Activated CD4-positive, CD25-positive, alpha-beta regulatory T cell treated with anti-CD3 and anti-CD28 coated beads, Interleukin-2, amount 50 U/mL, for 24 hours (primary cell): ENCODE data around the gene CACNA1B.
"Not testable (repeated sequence)": the region's sequence is repeated elsewhere in the genome, so short reads cannot be mapped to it uniquely, and the experiment has no call there.

Experiments used
- ATAC-seq, 2 donors: fragments of 150-1000 bp; cut with Tn5 transposase; one replicate each; pipeline ENCODE4 v1.10.0; 2021; ENCODE audit warnings: mild to moderate bottlenecking in 1 of 2, moderate library complexity in 1 of 2

The CACNA1B gene

DNA sequence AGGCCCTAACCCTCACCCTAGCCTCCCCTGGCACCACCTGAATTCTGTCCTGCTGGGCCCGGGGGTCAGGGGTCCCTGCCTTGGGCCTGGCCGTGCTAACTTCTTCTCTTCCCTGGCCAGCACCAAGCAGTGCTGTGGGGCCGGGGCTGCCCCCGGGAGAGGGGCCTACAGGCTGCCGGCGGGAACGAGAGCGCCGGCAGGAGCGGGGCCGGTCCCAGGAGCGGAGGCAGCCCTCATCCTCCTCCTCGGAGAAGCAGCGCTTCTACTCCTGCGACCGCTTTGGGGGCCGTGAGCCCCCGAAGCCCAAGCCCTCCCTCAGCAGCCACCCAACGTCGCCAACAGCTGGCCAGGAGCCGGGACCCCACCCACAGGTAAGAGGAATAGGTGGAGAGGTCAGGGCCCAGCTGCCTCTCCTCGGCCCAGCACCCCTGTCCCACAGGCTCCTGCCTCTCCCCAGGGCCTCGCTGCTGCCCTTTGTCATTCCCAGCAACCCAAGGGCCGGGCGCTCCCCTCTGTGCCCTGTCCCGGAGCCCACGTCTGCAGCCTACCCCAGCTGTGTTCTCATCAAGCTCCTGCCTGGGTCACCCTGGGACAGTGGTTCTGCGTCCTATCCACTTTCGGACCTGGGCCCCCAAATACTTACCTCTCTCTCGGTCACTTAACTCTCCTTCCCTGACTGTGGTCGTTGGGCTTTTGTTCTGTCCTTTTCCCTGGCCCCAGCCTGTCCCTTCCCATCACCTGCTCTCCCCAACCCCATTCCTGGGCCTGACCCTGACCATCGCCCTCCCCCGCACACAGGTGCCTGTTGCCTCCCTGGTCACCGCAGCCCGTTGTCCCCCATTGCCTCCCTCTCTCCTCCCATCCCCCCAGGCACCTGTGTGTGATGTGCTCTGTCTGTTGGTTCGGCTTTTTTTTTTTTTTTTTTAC is 243.2 kb downstream of the CACNA1B start:
- no peak for ATAC-seq

DNA sequence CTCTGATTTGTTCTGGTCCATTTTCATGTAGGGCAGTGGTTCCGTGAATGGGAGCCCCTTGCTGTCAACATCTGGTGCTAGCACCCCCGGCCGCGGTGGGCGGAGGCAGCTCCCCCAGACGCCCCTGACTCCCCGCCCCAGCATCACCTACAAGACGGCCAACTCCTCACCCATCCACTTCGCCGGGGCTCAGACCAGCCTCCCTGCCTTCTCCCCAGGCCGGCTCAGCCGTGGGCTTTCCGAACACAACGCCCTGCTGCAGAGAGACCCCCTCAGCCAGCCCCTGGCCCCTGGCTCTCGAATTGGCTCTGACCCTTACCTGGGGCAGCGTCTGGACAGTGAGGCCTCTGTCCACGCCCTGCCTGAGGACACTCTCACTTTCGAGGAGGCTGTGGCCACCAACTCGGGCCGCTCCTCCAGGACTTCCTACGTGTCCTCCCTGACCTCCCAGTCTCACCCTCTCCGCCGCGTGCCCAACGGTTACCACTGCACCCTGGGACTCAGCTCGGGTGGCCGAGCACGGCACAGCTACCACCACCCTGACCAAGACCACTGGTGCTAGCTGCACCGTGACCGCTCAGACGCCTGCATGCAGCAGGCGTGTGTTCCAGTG is 244.0 kb downstream of the CACNA1B start:
- no peak for ATAC-seq

DNA sequence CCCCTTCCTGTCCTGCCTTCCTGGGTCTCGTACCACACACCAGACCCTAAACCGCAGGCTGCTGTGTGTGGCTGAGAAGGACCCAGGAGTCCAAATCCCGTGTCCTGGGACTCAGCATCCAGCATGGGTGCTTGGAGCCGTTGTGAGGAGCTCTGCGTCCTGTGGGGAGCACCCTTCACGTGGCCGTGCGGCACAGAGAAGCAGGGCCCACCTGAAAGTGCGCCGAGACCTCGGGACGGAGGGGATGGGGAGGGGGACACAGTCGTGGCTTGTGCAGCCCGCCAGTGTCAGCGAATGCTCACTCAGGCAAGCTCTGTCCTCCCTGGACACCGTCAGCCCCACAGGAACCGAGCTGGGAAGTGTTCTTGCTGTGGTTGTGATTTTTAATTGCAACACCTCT is 244.6 kb downstream of the CACNA1B start:
- ATAC-seq: no peak

DNA sequence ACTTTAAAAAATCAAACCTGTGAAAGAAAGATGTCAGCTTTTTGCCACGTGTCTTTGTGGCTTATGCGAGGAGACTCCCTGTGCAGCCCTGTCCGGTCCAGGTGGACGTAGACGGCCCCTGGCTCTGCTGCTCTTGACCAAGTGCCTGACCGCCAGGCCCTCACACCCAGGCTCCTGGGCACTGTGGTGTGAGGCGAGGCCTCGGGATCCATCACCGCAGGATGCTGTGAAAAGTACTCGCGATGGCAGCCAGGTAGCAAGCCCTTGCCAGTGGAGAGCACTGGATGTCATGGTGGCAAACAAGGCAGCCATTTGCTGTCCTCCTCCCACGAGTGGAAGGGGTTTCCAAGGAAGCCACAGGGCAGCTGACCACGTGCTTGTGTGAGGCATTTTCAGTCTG is 245.1 kb downstream of the CACNA1B start:
- no peak for ATAC-seq

DNA sequence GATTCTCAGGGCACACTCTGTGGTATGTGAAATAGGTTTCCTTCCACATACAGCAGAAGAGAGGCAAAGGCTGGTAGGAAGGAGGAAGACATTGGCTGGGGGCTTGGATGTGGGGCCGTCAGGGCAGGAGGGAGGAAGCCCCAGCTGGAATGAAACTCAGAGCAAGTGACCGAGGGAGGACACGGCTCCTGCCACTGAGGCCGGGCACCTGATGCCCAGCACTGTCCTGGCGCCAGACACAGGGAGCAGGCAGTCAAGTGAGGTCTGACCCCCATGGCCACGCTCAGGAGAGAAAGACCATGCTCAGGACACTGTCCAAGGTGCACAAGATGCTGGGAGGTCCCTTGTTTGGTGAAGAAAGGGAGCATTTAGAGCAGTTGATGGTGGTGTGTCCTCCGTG is 245.5 kb downstream of the CACNA1B start:
- no peak for ATAC-seq

DNA sequence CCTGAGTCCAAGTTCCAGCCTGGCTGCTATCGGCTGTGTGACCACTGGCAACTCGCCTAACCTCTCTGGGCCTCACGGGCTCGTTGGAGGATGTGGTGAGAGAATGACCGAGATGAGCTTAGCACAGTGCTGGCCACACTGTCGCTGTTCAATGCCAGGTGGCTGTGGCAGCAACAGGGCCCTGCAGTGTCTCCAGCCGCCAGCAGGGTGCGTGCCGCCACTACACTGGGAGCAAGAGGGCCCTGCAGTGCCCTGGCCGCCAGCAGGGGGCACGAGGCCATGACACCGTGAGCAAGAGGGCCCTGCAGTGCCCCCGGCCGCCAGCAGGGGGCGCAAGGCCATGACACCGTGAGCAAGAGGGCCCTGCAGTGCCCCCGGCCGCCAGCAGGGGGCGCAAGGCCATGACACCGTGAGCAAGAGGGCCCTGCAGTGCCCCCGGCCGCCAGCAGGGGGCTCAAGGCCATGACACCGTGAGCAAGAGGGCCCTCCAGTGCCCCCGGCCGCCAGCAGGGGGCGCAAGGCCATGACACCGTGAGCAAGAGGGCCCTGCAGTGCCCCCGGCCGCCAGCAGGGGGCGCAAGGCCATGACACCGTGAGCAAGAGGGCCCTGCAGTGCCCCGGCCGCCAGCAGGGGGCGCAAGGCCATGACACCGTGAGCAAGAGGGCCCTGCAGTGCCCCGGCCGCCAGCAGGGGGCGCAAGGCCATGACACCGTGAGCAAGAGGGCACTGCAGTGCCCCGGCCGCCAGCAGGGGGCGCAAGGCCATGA is 248.7 kb downstream of the CACNA1B start:
- not testable (repeated sequence) for ATAC-seq

DNA sequence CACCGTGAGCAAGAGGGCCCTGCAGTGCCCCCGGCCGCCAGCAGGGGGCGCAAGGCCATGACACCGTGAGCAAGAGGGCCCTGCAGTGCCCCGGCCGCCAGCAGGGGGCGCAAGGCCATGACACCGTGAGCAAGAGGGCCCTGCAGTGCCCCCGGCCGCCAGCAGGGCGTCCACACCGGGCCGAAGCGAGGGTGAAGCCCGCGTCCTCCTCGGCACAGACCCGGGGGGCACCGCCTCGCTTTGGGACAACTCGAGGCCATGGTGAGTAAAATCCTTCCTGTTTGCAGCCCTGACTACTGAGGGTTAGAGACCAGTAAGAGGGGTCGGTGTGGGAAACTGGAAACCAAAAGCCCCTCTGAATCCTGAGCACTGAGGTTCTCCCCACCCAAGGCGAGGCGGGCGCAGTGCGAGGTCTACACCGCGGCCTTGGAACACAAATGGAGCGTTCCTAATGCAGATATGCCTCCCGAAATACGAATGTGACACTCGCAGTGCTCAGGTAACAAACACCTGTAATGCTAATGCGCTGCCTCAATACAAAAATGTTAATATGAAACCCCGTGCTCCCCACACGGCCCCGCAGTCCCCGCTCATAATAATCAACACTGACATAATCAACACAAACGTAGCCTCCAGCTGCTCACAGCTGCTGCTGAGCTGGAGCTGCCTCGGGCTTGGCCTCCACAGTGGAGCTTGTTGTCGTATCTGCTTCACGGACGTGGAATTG is 249.4 kb downstream of the CACNA1B start:
- not testable (repeated sequence) for ATAC-seq

DNA sequence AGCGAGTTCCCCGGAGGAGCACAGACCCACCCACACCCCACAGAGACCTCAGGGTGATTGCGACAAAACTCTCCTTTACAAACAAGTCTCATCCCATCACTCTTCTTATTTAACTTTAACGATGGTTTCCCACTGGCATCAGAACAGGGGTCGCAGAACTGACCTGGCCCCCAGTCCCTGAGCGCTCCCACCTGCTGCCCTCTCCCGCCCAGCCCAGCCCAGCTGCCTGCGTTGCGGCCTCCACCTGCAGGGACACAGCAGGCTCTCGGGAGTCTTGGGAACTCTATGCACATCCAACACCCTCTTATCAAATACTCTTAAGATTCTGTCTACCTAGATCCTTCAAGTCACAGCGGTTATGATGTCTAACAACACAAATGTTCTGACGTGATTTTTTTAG is 250.4 kb downstream of the CACNA1B start:
- not testable (repeated sequence) for ATAC-seq

DNA sequence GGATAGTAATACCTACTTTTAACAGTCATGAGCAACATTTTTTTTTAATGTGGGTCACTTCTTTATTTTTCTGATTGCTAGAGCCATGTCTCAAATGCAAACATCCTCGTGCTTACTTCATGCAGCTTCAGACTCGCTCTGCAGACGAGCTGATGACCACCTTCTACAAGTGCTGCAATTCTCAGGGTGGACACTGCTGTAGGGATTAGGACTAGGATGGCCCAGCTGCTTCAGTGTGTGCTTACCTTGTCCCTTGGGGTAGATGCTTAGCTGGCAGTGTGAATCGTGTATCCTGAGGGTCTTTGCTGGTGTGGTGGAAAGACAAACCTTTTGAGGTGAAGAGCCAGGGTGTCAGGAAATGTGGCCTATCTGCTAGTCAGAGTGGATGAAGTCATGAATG is 251.7 kb downstream of the CACNA1B start:
- ATAC-seq: not testable (repeated sequence)

DNA sequence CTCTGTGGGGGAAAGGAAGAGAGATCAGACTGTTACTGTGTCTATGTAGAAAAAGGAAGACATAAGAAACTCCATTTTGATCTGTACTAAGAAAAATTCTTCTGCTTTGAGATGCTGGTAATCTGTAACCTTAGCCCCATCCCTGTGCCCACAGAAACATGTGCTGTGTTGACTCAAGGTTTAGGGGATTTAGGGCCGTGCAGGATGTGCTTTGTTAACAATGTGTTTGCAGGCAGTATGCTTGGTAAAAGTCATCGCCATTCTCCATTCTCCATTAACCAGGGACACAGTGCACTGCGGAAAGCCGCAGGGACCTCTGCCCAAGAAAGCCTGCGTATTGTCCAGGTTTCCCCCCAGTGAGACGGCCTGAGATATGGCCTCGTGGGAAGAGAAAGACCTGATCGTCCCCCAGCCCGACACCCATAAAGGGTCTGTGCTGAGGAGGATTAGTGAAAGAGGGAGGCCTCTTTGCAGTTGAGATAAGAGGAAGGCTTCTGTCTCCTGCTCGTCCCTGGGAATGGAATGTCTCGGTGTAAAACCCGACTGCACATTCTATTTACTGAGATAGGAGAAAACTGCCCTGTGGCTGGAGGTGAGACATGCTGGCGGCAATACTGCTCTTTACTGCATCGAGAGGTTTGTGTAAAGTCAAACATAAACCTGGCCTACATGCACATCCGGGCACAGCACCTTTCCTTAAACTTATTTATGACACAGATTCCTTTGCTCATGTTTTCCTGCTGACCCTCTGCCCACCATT is 255.5 kb downstream of the CACNA1B start:
- ATAC-seq: not testable (repeated sequence)

DNA sequence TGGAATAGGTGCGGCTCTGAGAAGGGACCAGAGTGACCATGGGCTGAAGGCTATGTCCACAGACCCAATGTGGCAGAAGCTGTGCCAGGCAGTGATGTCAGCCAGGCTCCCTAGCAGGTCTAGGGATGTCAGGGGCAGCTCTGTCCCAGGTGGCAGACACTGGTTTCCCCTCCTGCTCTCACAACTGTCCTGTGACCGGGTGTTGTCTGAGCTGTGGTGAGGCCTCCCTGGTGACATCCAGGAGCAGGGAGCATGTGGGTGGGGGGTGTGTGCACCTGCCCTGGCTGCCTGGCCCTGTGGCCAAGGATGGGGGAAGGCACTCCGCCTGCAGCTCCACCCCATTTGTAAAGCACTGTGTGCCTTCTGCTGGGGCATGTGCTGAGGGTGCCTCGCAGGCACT is 257.0 kb downstream of the CACNA1B start:
- not testable (repeated sequence) for ATAC-seq

DNA sequence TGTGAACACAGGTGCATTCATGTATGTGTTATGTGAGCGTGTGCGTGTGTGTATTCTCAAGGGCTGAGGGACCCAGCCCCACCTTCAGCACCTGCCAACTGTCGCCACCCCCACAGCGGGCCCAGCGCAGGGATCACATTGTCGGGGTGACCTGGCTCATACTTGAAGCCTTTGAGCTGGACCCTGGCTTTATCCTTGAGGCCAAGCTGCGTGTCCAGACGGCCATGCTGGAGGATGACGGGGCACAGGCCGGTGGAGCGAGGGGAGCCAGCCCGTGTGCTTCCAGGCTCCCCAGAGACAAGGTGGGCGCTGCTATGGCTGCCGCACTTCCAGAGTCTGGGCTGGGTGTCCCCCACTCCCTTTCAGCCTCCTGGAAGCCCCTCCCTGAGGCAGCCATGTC is 261.5 kb downstream of the CACNA1B start:
- ATAC-seq: not testable (repeated sequence)

DNA sequence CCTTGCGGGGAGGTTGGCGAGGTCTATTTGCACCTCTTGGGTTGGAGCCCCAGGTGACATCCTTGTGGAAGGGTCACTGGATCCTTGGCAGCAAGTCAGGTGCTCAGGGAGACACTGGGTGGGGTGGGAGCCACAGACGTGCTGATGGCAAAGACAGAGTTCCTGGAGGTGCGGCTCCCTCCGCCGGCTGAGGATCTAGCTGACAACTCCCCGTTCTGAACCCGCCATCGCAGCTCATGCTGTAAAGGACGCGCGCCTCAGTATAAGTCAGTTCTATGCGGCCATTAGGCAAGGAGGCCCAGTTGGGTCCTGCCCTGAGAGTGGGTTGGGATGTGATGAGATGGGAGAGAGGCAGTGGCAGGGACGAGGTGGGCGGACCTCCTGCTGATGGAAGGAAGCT is 263.4 kb downstream of the CACNA1B start:
- ATAC-seq: not testable (repeated sequence)

DNA sequence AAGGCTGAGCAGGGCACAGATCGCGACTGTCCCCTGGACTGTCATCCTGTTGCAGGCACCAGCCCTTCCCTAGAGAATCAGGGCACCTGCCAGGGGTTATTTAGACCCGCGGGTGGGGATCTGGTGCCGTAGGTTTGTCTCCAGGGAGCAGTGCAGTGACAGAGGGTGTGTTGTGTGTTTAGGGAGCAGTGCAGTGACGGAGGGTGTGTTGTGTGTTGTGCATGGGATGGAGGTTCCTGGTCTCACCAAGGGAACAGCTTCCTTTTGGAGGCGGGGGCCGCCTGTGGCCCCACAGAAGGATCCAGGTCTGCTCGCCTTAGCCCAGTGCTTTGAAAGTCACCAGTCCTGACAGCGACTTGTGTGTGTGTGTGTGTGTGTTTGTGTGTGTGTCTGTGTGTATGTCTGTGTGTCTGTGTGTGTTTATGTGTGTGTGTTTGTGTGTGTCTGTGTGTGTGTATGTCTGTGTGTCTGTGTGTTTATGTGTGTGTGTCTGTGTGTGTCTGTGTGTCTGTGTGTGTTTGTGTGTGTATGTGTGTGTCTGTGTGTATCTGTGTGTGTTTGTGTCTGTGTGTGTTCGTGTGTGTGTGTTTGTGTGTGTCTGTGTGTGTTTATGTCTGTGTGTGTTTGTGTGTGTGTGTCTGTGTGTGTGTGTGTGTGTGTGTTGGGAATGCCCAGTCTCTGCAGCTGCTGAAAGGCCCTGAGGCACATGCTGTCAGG is 265.1 kb downstream of the CACNA1B start:
- ATAC-seq: not testable (repeated sequence)

DNA sequence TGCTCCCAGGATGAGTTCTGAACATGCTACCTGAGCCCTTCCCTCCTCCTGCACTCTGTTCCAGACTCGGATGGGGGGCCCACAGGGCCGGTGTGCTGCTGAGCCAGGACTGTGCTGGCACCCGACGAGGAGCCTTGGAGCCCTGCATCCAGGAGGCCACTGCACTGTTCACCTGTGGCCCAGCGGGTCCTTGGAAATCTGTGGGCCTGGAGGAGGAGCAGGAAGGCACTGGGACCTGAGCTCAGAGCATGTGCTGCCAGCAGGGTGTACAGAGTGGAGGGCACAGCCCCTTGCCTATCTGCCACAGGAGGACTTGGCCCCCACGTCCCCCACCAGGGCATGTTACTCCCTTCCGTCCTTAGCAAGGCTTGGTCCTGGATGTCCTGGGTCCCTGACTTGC is 265.9 kb downstream of the CACNA1B start:
- not testable (repeated sequence) for ATAC-seq

DNA sequence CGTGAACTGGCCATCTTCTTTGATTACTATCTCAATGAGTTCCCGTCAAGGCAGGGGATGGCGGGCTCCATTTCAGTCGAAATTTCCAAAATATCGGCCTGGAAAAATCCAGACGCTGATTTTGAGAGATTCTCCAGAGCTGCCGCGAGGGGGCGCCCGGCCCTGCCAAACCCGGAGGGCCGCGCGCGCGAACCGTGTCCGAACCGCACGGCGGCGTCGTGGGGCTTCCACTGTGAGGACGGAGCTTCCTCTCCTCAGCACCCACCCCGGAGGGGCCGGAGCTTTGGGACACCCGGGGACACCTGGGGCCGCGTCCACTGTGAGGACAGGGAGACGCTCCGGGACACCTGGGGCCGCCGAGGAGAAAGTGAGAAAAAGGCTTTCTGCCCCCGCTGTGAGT is 270.0 kb downstream of the CACNA1B start:
- ATAC-seq: not testable (repeated sequence)

DNA sequence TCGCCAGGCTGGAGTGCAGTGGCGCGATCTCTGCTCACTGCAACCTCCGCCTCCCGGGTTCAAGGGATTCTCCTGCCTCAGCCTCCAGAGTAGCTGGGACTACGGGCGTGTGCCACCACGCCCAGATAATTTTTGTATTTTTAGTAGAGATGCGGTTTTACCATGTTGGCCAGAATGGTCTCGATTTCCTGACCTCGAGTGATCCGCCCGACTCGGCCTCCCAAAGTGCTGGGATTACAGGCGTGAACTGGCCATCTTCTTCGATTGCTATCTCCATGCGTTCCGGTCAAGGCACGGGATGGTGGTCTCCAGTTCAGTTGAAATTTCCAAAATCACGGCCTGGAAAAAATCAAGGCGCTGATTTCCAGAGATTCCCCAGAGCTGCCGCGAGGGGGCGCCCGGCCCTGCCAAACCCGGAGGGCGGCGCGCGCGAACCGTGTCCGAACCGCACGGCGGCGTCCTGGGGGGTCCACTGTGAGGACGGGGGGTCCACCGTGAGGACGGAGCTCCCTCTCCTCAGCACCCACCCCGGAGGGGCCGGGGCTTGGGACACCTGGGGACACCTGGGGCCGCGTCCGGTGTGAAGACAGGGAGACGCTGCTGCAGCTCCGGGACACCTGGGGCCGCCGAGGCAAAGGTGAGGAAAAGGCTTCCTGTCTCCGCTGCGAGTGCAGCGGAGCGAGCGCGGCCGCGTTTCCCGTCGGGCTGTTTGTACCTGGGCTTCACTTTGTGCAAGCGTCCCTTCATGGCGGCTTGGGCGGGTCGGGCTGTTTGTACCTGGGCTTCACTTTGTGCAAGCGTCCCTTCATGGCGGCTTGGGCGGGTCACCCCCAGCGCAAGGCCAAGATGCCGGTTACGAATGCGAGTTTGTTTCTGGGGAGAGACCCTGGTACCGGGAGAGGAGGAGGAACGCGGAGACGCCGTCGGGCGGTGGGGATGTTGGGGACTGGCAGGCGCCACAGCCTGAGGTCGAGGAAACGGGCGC is 272.4 kb downstream of the CACNA1B start:
- ATAC-seq: not testable (repeated sequence)

DNA sequence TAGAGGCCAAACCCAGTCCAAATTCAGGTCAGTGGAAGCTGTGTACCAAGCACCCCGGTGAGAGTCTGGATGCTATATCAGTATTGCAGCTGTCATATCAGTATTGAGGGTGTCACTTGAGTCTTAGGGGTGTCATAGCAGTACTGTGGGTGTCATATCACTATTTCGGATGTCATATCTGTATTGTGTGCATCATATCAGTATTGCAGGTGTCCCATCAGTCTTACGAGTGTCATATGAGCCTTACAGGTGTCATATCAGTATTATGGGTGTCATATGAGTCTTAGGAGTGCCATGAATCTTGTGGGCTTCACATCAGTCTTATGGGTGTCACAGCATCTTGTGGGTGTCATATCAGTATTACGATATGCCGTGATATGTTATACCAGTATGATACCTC is 278.2 kb downstream of the CACNA1B start:
- ATAC-seq: peak; percentile 72 to 89

DNA sequence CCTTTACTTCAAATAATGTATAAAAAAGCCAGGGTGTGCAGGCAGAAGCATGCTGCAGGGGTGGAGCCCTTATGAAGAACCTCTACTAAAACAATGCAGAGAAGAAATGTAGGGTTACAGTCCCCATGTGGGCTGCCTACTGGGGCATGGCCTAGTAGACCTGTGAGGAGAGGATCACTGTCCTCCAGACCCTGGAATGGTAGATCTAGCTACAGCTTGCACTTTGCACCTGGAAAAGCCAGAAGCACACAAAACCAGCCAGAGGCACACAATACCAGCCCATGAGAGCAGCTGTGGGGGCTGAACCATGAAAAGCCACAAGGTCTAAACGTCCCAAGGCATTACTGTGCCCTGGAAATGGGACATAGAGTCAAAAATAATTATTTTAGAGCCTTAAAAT is 289.2 kb downstream of the CACNA1B start:
- not testable (repeated sequence) for ATAC-seq
